HepG2 (cell line): ENCODE measurements around the gene OR8B12. TPM values are rescaled to one million over a fixed set of nuclear protein-coding genes. Genes with fewer than 3 reads are reported as not detected.
A peak's percentile ranks its signal among the peaks of the same experiment; 100 is the strongest.

Experiments used
- ATAC-seq: fragments of 200-7000 bp; cut with Tn5 transposase; 3 replicates; pipeline ENCODE4 v1.9.1; 2020; ENCODE audit warnings: mild to moderate bottlenecking, moderate library complexity
- BruUV-seq: library from RNA; stranded (reverse); fragments of 400-500 nt; replicated peaks from 2 replicates; lab custom pipeline; 2021; lab: Mats Ljungman, UMichigan
- CTCF ChIA-PET: fragments of 300-600 bp; formaldehyde crosslinking; extraction: SDS; loops from one replicate; lab custom pipeline; 2021; ENCODE audit warnings: low total read pairs, inconsistent platforms, low intra/inter-chr PET ratio; lab: Yijun Ruan, JAX
- POLR2A ChIA-PET: fragments of 350-600 bp; sonication (Branson Sonifier 250); formaldehyde crosslinking; loops from one replicate; lab custom pipeline; 2020; ENCODE audit warnings: antibody characterized with exemption, inconsistent platforms; lab: Yijun Ruan, JAX
- DNase-seq: peaks from one replicate; pipeline ENCODE4 v3.0.0-alpha.2; 2015; ENCODE audit warnings: low spot score
- FAIRE-seq: peaks from 3 replicates; lab custom pipeline; 2011; peaks lifted over from hg19 to GRCh38; lab: Jason Lieb, UNC
- H2AFZ ChIP-seq: one replicate; pipeline ENCODE4 v1.6.1; 2011; ENCODE audit warnings: low read length, inconsistent platforms
- H3K27ac ChIP-seq: fragments of 300-600 bp; 3 replicates; pipeline ENCODE4 v1.8.0; 2011; ENCODE audit warnings: mixed run types, mild to moderate bottlenecking, mixed read lengths, low read length, inconsistent platforms; ENCODE audit not compliant: insufficient read depth; ENCODE audit errors: extremely low read length
- H3K27me3 ChIP-seq, 2 experiments: fragments of 200-600 bp in 1 of 2; 2 replicates in 1 of 2; 3 replicates in 1 of 2; pipeline versions ENCODE4 v1.6.0 to v1.8.0; 2011; ENCODE audit warnings: low read length in 2 of 2, mild to moderate bottlenecking in 2 of 2, moderate library complexity in 2 of 2, inconsistent platforms in 1 of 2; ENCODE audit not compliant: insufficient read depth in 2 of 2, control insufficient read depth in 1 of 2
- H3K36me3 ChIP-seq, 2 experiments: fragments of 200-600 bp in 1 of 2; replicated peaks in 1 of 2; 2 replicates in 1 of 2; 3 replicates in 1 of 2; pipeline versions ENCODE4 v1.5.1 to v1.8.0; 2011; ENCODE audit warnings: low read length in 2 of 2, inconsistent platforms in 1 of 2; ENCODE audit not compliant: insufficient read depth in 2 of 2, control insufficient read depth in 1 of 2
- H3K4me1 ChIP-seq: 2 replicates; pipeline ENCODE4 v1.5.1; 2012; ENCODE audit warnings: low read length, inconsistent platforms; ENCODE audit not compliant: insufficient read depth
- H3K4me2 ChIP-seq: 2 replicates; pipeline ENCODE4 v1.6.0; 2011; ENCODE audit warnings: low read depth, low read length, inconsistent platforms
- H3K4me3 ChIP-seq, 3 experiments: fragments of 200-600 bp in 1 of 3; sonication (generic), shearing (Covaris generic) in 1 of 3; replicated peaks in 1 of 3; 2 replicates each; pipeline ENCODE4 v1.5.1; 2011 to 2016; ENCODE audit warnings: low read length in 3 of 3, inconsistent platforms in 2 of 3, low read depth in 2 of 3, mild to moderate bottlenecking in 2 of 3, control low read depth in 1 of 3, mixed read lengths in 1 of 3; ENCODE audit not compliant: insufficient read depth in 1 of 3
- H3K79me2 ChIP-seq: one replicate; pipeline ENCODE4 v1.6.1; 2011; ENCODE audit warnings: low read length, inconsistent platforms; ENCODE audit not compliant: insufficient read depth
- H3K9ac ChIP-seq: 2 replicates; pipeline ENCODE4 v1.6.0; 2011; ENCODE audit warnings: mild to moderate bottlenecking, low read depth, low read length, inconsistent platforms; ENCODE audit not compliant: insufficient read depth
- H3K9me3 ChIP-seq: 2 replicates; pipeline ENCODE4 v1.5.1; 2012; ENCODE audit warnings: mild to moderate bottlenecking, low read length
- H4K20me1 ChIP-seq: 2 replicates; pipeline ENCODE4 v1.6.0; 2011; ENCODE audit warnings: inconsistent platforms, mild to moderate bottlenecking, low read length, moderate library complexity; ENCODE audit not compliant: insufficient read depth
- AGO2 ChIP-seq: fragments of 200-400 bp; formaldehyde crosslinking; optimal IDR thresholded peaks from 2 replicates; pipeline ENCODE3; 2017; ENCODE audit warnings: mild to moderate bottlenecking, low read depth, low read length, moderate library complexity
- ATF7 ChIP-seq, 2 experiments: fragments of 450-650 bp in 1 of 2; sonication (generic) in 1 of 2; formaldehyde crosslinking in 1 of 2; IDR thresholded peaks; 2 replicates each; pipeline versions ENCODE4 v1.4.0 to v1.6.1; 2016 to 2020; ENCODE audit warnings: antibody characterized with exemption in 1 of 2, mild to moderate bottlenecking in 1 of 2, missing genetic modification reagents in 1 of 2
- CEBPB ChIP-seq: IDR thresholded peaks from 2 replicates; pipeline ENCODE4 v1.6.1; 2011; ENCODE audit warnings: low read depth, low read length, improper control_type of control experiment, borderline replicate concordance
- CEBPG ChIP-seq: IDR thresholded peaks from 2 replicates; pipeline ENCODE4 v1.6.1; 2016
- CREB1 ChIP-seq, 2 experiments: fragments of 450-650 bp in 1 of 2; IDR thresholded peaks; 2 replicates each; pipeline ENCODE4 v1.6.1; 2016 to 2017; ENCODE audit warnings: control low read depth in 1 of 2, mild to moderate bottlenecking in 1 of 2, missing compliant biosample characterization in 1 of 2, missing genetic modification characterization in 1 of 2
- FOSL2 ChIP-seq: sonication (generic); formaldehyde crosslinking; IDR thresholded peaks from 2 replicates; pipeline ENCODE4 v1.4.0; 2020; ENCODE audit warnings: missing genetic modification reagents
- FOXK1 ChIP-seq: sonication (generic); formaldehyde crosslinking; IDR thresholded peaks from 2 replicates; pipeline ENCODE4 v1.4.0; 2020; ENCODE audit warnings: low read depth, missing genetic modification reagents, borderline replicate concordance
- GABPA ChIP-seq, 2 experiments: IDR thresholded peaks; 2 replicates each; pipeline ENCODE4 v1.6.1; 2011 to 2016; ENCODE audit warnings: low read depth in 2 of 2, low read length in 1 of 2, missing biosample characterization in 1 of 2, missing genetic modification characterization in 1 of 2
- GABPB1 ChIP-seq: IDR thresholded peaks from 2 replicates; pipeline ENCODE4 v1.6.1; 2016; ENCODE audit warnings: mild to moderate bottlenecking, missing genetic modification reagents, moderate library complexity, missing compliant biosample characterization
- KDM5A ChIP-seq: fragments of 200-600 bp; sonication (generic); IDR thresholded peaks from 2 replicates; pipeline ENCODE4 v1.7.0; 2018; ENCODE audit warnings: antibody characterized with exemption, mild to moderate bottlenecking, low read length, borderline replicate concordance
- SP5 ChIP-seq: IDR thresholded peaks from 2 replicates; pipeline ENCODE4 v1.6.1; 2016; ENCODE audit warnings: low read depth, borderline replicate concordance
- ZBTB21 ChIP-seq: sonication (generic); formaldehyde crosslinking; IDR thresholded peaks from 2 replicates; pipeline ENCODE4 v1.4.0; 2020; ENCODE audit warnings: missing genetic modification reagents
- ZNF367 ChIP-seq: sonication (generic); formaldehyde crosslinking; IDR thresholded peaks from 2 replicates; pipeline ENCODE4 v1.4.0; 2020; ENCODE audit warnings: missing genetic modification reagents, borderline replicate concordance
- ZNF629 ChIP-seq: sonication (generic); formaldehyde crosslinking; conservative IDR thresholded peaks from 2 replicates; pipeline ENCODE4 v1.5.0; 2020; ENCODE audit warnings: missing genetic modification reagents
- ZNF891 ChIP-seq: sonication (generic); formaldehyde crosslinking; IDR thresholded peaks from 2 replicates; pipeline ENCODE4 v1.5.0; 2020; ENCODE audit warnings: mild to moderate bottlenecking, missing genetic modification reagents
- ZSCAN22 ChIP-seq: sonication (generic); formaldehyde crosslinking; IDR thresholded peaks from 2 replicates; pipeline ENCODE4 v1.4.0; 2020; ENCODE audit warnings: mild to moderate bottlenecking, missing genetic modification reagents
- WGBS: methylation state at CpG from one replicate; pipeline ENCODE4 v1.1.6; 2017; ENCODE audit warnings: low lambda C conversion rate; 5-methylcytosine and 5-hydroxymethylcytosine counted together
- in situ Hi-C: cut with HindIII; loops from 2 replicates; pipeline ENCODE4 v1.10.0; 2017; ENCODE audit warnings: low pct_unique_long_range_greater_than_20kb; ENCODE audit not compliant: extremely low pct_ligation_motif_present
- intact Hi-C: fragments of 100-400 bp; cut with micrococcal nuclease; formaldehyde crosslinking; loops from one replicate; pipeline ENCODE4 v1.10.0; 2022; ENCODE audit not compliant: unreplicated experiment
- polyA plus RNA-seq, 8 experiments: library from polyadenylated mRNA; depleted of rRNA in 3 of 8; stranded (reverse) in 7 of 8; unstranded in 1 of 8; fragments of >200 nt; fragmentation: Illumina TruSeq in 4 of 8; extraction: Trizol in 4 of 8; gene quantifications; 2 replicates each; pipeline versions ENCODE4 v1.2.1 to v1.2.3, GENCODE V29; 2011 to 2016; ENCODE audit warnings: low read depth in 4 of 8, missing spikeins in 1 of 8, mixed read lengths in 1 of 8; ENCODE audit not compliant: insufficient read depth in 1 of 8
- total RNA-seq, 5 experiments: library from RNA; depleted of rRNA; stranded (reverse); fragments of >200 nt; fragmentation: Illumina TruSeq; extraction: Trizol; gene quantifications; 2 replicates each; pipeline ENCODE4 v1.2.3, GENCODE V29; 2016; ENCODE audit warnings: low read depth in 1 of 5
- TF ChIP-seq, protein P1 (sequence below), 2 experiments: fragments of 450-650 bp in 1 of 2; sonication (generic) in 1 of 2; formaldehyde crosslinking; IDR thresholded peaks; 2 replicates each; pipeline versions ENCODE4 v1.5.0 to v1.8.0; 2020 to 2022; ENCODE audit warnings: mild to moderate bottlenecking in 1 of 2, missing genetic modification reagents in 1 of 2
- TF ChIP-seq, protein P2 (sequence below): sonication (generic); formaldehyde crosslinking; IDR thresholded peaks from 2 replicates; pipeline ENCODE4 v1.8.0; 2022; ENCODE audit warnings: missing genetic modification reagents, mild to moderate bottlenecking, moderate library complexity, borderline replicate concordance
- TF ChIP-seq, protein P3 (sequence below): sonication (generic); formaldehyde crosslinking; IDR thresholded peaks from 2 replicates; pipeline ENCODE4 v1.4.0; 2020; ENCODE audit warnings: low read depth, mild to moderate bottlenecking, missing genetic modification reagents

Gene OR8B12
- total and polyA plus RNA-seq, 2 of the 13 experiments (the other 11 are each of a cell fraction or from before 2014, with no cell fraction given): not detected

- Histone ChIP-seq H3K27ac (no peak overlapping the region), H2AFZ (no peak overlapping the region), H3K79me2 (no peaks in the 10 kb centered on the region), H4K20me1 (no peaks in the 10 kb centered on the region), H3K9ac (no peak overlapping the region), H3K4me2 (no peak overlapping the region), H3K9me3 (no peaks in the 10 kb centered on the region), H3K4me3 (no peak overlapping the region), H3K27me3 (no peaks in the 10 kb centered on the region; a peak in 1 of 5 replicates), H3K36me3 (no peaks in the 10 kb centered on the region), H3K4me1 (no peaks in the 10 kb centered on the region)
- ATAC-seq (no peak), FAIRE-seq (no peak), DNase-seq (no peak)
- POLR2A ChIA-PET: no interaction called here
- in situ Hi-C loops (no loop called here), intact Hi-C loops (no loop called here)
- TF ChIP-seq FOXK1 (CRISPR knock-in tag): no peak
- TF ChIP-seq ATF7 (IDR thresholded peaks at IDR 0.05): peak; percentile 59; the same call in 1 of the 2 replicates
- TF ChIP-seq ATF7 (CRISPR knock-in tag; IDR thresholded peaks at IDR 0.05): no peak
- TF ChIP-seq ZNF891 (CRISPR knock-in tag): no peak
- TF ChIP-seq GABPB1 (CRISPR knock-in tag): peak; percentile 60; the same call in 1 of the 2 replicates
- TF ChIP-seq CEBPG (CRISPR knock-in tag): 0 out of 2 replicates have a peak, but pooled peaks have one; percentile 39
- no peak for TF ChIP-seq ZSCAN22 (CRISPR knock-in tag)
- TF ChIP-seq ZNF629 (CRISPR knock-in tag): no peak
- no peak for TF ChIP-seq FOSL2 (CRISPR knock-in tag)
- TF ChIP-seq, protein P1, sequence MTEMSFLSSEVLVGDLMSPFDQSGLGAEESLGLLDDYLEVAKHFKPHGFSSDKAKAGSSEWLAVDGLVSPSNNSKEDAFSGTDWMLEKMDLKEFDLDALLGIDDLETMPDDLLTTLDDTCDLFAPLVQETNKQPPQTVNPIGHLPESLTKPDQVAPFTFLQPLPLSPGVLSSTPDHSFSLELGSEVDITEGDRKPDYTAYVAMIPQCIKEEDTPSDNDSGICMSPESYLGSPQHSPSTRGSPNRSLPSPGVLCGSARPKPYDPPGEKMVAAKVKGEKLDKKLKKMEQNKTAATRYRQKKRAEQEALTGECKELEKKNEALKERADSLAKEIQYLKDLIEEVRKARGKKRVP (CRISPR knock-in tag; IDR thresholded peaks at IDR 0.05): peak in 1 of 2 experiments; percentile 37; a peak in 1 of 4 replicates
- TF ChIP-seq GABPA (IDR thresholded peaks at IDR 0.05; ENCODE audit: low read depth, low read length): no peak
- peak; percentile 62 for TF ChIP-seq GABPA (CRISPR knock-in tag; IDR thresholded peaks at IDR 0.05; ENCODE audit: low read depth)
- TF ChIP-seq, protein P2, sequence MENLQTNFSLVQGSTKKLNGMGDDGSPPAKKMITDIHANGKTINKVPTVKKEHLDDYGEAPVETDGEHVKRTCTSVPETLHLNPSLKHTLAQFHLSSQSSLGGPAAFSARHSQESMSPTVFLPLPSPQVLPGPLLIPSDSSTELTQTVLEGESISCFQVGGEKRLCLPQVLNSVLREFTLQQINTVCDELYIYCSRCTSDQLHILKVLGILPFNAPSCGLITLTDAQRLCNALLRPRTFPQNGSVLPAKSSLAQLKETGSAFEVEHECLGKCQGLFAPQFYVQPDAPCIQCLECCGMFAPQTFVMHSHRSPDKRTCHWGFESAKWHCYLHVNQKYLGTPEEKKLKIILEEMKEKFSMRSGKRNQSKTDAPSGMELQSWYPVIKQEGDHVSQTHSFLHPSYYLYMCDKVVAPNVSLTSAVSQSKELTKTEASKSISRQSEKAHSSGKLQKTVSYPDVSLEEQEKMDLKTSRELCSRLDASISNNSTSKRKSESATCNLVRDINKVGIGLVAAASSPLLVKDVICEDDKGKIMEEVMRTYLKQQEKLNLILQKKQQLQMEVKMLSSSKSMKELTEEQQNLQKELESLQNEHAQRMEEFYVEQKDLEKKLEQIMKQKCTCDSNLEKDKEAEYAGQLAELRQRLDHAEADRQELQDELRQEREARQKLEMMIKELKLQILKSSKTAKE (CRISPR knock-in tag): no peak
- TF ChIP-seq ZBTB21: peak; percentile 81
- TF ChIP-seq CEBPB: peak; percentile 70; the same call in 1 of the 2 replicates
- TF ChIP-seq CREB1 (IDR thresholded peaks at IDR 0.05): peak; percentile 56
- TF ChIP-seq CREB1 (CRISPR knock-in tag; IDR thresholded peaks at IDR 0.05): peak; percentile 81
- no peak for TF ChIP-seq SP5
- TF ChIP-seq, protein P3, sequence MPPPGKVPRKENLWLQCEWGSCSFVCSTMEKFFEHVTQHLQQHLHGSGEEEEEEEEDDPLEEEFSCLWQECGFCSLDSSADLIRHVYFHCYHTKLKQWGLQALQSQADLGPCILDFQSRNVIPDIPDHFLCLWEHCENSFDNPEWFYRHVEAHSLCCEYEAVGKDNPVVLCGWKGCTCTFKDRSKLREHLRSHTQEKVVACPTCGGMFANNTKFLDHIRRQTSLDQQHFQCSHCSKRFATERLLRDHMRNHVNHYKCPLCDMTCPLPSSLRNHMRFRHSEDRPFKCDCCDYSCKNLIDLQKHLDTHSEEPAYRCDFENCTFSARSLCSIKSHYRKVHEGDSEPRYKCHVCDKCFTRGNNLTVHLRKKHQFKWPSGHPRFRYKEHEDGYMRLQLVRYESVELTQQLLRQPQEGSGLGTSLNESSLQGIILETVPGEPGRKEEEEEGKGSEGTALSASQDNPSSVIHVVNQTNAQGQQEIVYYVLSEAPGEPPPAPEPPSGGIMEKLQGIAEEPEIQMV (CRISPR knock-in tag): no peak
- TF ChIP-seq ZNF367 (CRISPR knock-in tag): no peak
- TF ChIP-seq KDM5A: no peak
- TF ChIP-seq AGO2: no peak
- 28% methylated on average over 8 of the region's 8 CpGs for WGBS
- CTCF ChIA-PET: no interaction called here
- BruUV-seq: no TSS peak
These were observed 7.8 kb downstream of the OR8B12 start for GRCh38 chr11:124535552-124536232.
